Measurements from ENCODE around the gene CACNA2D4.

CACNA2D4 gene

GRCh38 chr12:1881301-1881700 lies 37.2 kb downstream of the CACNA2D4 start:
- DNase-seq (ENCODE audit: low read depth): no peak
- no peak overlapping the region for H3K4me3 ChIP-seq (ENCODE audit: low read depth, low read length)
- no peak for TF ChIP-seq CTCF (IDR thresholded peaks at IDR 0.05; ENCODE audit: low read depth, low read length, missing control alignments)

GRCh38 chr12:1880876-1881275 lies 37.6 kb downstream of the CACNA2D4 start:
- no peak overlapping the region for H3K4me3 ChIP-seq (ENCODE audit: low read depth, low read length)
- DNase-seq (ENCODE audit: low read depth): no peak
- no peak for TF ChIP-seq CTCF (IDR thresholded peaks at IDR 0.05; ENCODE audit: low read depth, low read length, missing control alignments)

- TF ChIP-seq CTCF (IDR thresholded peaks at IDR 0.05; ENCODE audit: low read depth, low read length, missing control alignments): no peak
- H3K4me3 ChIP-seq (ENCODE audit: low read depth, low read length): no peak overlapping the region
- DNase-seq (ENCODE audit: low read depth): no peak
These were observed 38.2 kb downstream of the CACNA2D4 start for GRCh38 chr12:1880153-1880845.

GRCh38 chr12:1879633-1880032 lies 38.8 kb downstream of the CACNA2D4 start:
- no peak for DNase-seq (ENCODE audit: low read depth)
- TF ChIP-seq CTCF (IDR thresholded peaks at IDR 0.05; ENCODE audit: low read depth, low read length, missing control alignments): no peak
- H3K4me3 ChIP-seq (ENCODE audit: low read depth, low read length): no peak overlapping the region

- no peak overlapping the region for H3K4me3 ChIP-seq (ENCODE audit: low read depth, low read length)
- no peak for TF ChIP-seq CTCF (IDR thresholded peaks at IDR 0.05; ENCODE audit: low read depth, low read length, missing control alignments)
- no peak for DNase-seq (ENCODE audit: low read depth)
These were observed 39.8 kb downstream of the CACNA2D4 start for GRCh38 chr12:1878695-1879094.

- no peak for DNase-seq (ENCODE audit: low read depth)
- no peak overlapping the region for H3K4me3 ChIP-seq (ENCODE audit: low read depth, low read length)
- no peak for TF ChIP-seq CTCF (IDR thresholded peaks at IDR 0.05; ENCODE audit: low read depth, low read length, missing control alignments)
These were observed 40.2 kb downstream of the CACNA2D4 start for GRCh38 chr12:1878214-1878613.
